Subcutaneous preadipocyte (primary cell): ENCODE data around the gene SSX4B. TPM values are rescaled to one million over a fixed set of nuclear protein-coding genes. Genes with fewer than 3 reads are reported as not detected.

Experiments
- small RNA-seq: library from RNA; depleted of rRNA; stranded (forward); fragments of <200 nt; gene quantifications from one replicate; pipeline ENCODE3, GENCODE V24; 2012
- total RNA-seq: library from RNA; depleted of rRNA; stranded (reverse); fragments of >200 nt; gene quantifications from 2 replicates; pipeline ENCODE4 v1.2.3, GENCODE V29; 2012

SSX4B gene
- not detected in 2 replicates for total RNA-seq

GRCh38 chrX:48411860-48412259 is at the start of gene SSX4B:
TSS of gene SSX4B (minus strand) at chrX:48411960. CDS start at chrX:48411372, 588 bp downstream.

GRCh38 chrX:48383239-48383638 is 28.5 kb downstream of the SSX4B start, which contains the start of gene SSX4:
TSS of gene SSX4 (plus strand) at chrX:48383539. CDS start at chrX:48384054, 515 bp downstream.

GRCh38 chrX:48356315-48357094 is 55.3 kb downstream of the SSX4B start, which contains the start of gene SSX3:
TSS of gene SSX3 (minus strand) at chrX:48356703. CDS start at chrX:48355249, 1,454 bp downstream.

Small RNA genes lying within 50 kb of the gene (small RNA-seq; reads per million reads assigned to genes)
- gene AL606490.4 = not detected
- not detected for gene AL606490.7

Other genes starting within 250 kb of the SSX4B start
- not detected in 2 replicates for gene SSX5, start 215.2 kb downstream of the SSX4B start, total RNA-seq
- gene SSX1, start 156.6 kb downstream of the SSX4B start, total RNA-seq = not detected in 2 replicates
- not detected in 2 replicates for gene SSX3, start 55.3 kb downstream of the SSX4B start, total RNA-seq
- gene SSX4, start 28.4 kb downstream of the SSX4B start, total RNA-seq = not detected in 2 replicates
- gene SLC38A5, start 58.3 kb upstream of the SSX4B start, total RNA-seq = 111 and 131 TPM in 2 replicates
- gene FTSJ1, start 64.2 kb upstream of the SSX4B start, total RNA-seq = 65.4 and 89.9 TPM in 2 replicates
- gene PORCN, start 97.0 kb upstream of the SSX4B start, total RNA-seq = 14.3 and 16.8 TPM in 2 replicates
- 168 and 261 TPM in 2 replicates for gene EBP, start 109.8 kb upstream of the SSX4B start, total RNA-seq
- 4.8 and 6.6 TPM in 2 replicates for gene TBC1D25, start 127.8 kb upstream of the SSX4B start, total RNA-seq
- gene RBM3, start 162.5 kb upstream of the SSX4B start, total RNA-seq = 322 and 356 TPM in 2 replicates
- gene WDR13, start 185.5 kb upstream of the SSX4B start, total RNA-seq = 83.7 and 99.9 TPM in 2 replicates